OCI-LY7 (cell line): ENCODE measurements around the gene TEX22.

Experiments
- EZH2phosphoT487 ChIP-seq: fragments of 200-600 bp; sonication (generic); IDR thresholded peaks from 2 replicates; pipeline ENCODE4 v1.6.1; 2018; ENCODE audit warnings: low read depth, borderline replicate concordance, mild to moderate bottlenecking, mixed run types, antibody characterized with exemption, low read length, moderate library complexity, mixed read lengths
- TF ChIP-seq, protein P1 (sequence below): fragments of 200-600 bp; sonication (generic); conservative IDR thresholded peaks from 2 replicates; pipeline ENCODE4 v1.5.1; 2014; ENCODE audit warnings: mild to moderate bottlenecking, antibody characterized with exemption, low read length, moderate library complexity, mixed read lengths

DNA sequence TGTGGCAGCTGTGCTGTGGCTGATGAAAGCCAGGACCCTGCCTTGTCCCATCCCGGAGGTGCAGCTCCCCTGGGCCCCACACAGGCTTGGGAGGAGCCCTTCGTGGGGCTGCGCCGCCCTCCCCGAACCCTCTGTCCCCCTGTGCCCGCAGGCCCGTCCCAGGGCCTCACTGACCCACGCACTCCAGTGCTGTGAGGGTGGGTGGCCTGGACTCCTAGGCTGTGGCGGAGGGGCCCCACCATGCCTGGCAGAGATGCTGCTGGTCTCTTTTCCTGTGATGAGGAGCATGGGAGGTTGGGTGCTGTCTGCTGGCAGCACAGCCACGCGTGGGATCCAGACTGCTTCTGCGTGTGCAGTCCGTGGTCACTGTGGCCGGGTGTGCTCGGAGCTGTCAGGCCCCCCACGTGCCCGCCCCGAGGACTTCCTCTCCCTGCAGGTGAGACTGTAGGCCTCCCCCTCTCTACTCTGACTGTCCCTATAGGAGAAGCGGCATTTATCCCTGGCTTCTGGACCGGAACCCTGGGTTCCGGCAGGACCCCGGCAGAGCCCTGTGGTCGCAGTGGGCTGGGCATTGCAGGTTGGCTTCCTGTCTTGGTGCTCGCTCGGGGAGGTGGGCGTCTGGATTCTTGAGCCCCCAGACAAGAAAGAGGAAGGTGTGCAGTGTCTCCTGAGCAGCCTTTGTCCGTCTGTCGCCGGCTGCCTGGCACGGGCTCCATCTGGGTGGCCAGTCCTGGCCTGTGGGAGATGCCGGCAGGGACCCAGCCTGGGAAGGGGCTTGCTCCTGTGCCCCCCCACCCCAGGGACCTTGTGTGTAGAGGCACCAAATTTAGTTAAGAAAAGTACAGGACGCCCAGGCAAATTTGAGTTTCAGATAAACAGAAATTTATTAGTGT is 23.6 kb downstream of the TEX22 start:
- TF ChIP-seq, protein P1, sequence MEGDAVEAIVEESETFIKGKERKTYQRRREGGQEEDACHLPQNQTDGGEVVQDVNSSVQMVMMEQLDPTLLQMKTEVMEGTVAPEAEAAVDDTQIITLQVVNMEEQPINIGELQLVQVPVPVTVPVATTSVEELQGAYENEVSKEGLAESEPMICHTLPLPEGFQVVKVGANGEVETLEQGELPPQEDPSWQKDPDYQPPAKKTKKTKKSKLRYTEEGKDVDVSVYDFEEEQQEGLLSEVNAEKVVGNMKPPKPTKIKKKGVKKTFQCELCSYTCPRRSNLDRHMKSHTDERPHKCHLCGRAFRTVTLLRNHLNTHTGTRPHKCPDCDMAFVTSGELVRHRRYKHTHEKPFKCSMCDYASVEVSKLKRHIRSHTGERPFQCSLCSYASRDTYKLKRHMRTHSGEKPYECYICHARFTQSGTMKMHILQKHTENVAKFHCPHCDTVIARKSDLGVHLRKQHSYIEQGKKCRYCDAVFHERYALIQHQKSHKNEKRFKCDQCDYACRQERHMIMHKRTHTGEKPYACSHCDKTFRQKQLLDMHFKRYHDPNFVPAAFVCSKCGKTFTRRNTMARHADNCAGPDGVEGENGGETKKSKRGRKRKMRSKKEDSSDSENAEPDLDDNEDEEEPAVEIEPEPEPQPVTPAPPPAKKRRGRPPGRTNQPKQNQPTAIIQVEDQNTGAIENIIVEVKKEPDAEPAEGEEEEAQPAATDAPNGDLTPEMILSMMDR, result no peak
- TF ChIP-seq EZH2phosphoT487, result no peak
